Esophagus squamous epithelium (tissue), 4 donors: ENCODE results near the gene HOXB9.

ENCODE experiments used
- CTCF ChIP-seq, 6 experiments: fragments of 450-650 bp in 4 of 6; fragments of 200-600 bp in 2 of 6; sonication (generic) in 2 of 6; IDR thresholded peaks; one replicate each; pipeline ENCODE4 v1.5.1; 2016 to 2019; ENCODE audit warnings: antibody characterized with exemption in 6 of 6, mild to moderate bottlenecking in 4 of 6, moderate library complexity in 4 of 6
- POLR2A ChIP-seq, 4 donors: fragments of 450-650 bp; IDR thresholded peaks; one replicate each; pipeline ENCODE4 v1.6.1; 2017; ENCODE audit warnings: antibody characterized with exemption in 4 of 4, mild to moderate bottlenecking in 4 of 4, moderate library complexity in 3 of 4

GRCh38 chr17:48620461-48621139, 5.6 kb downstream of the HOXB9 start:
- TF ChIP-seq CTCF (IDR thresholded peaks at IDR 0.05), result no peak
- no peak for TF ChIP-seq POLR2A (IDR thresholded peaks at IDR 0.05)
